Heart left ventricle (tissue), 16 donors: ENCODE data around the gene PATE3. TPM values are rescaled to one million over a fixed set of nuclear protein-coding genes. Genes with fewer than 3 reads are reported as not detected.

ENCODE experiments used
- ATAC-seq, 4 donors: fragments of 200-7000 bp; cut with Tn5 transposase; one replicate each; pipeline ENCODE4 v1.9.1; 2020 to 2022; ENCODE audit warnings: moderate library complexity in 4 of 4, mild to moderate bottlenecking in 3 of 4, moderate number of reproducible peaks in 1 of 4
- DNase-seq, 5 donors: peaks; one replicate each; pipeline ENCODE4 v3.0.0-alpha.2; 2020
- H3K27ac ChIP-seq, 12 donors: fragments of 200-600 bp; sonication (generic) in 4 of 12; one replicate each; pipeline versions ENCODE4 v1.5.0 to v1.8.0; 2016 to 2022; ENCODE audit warnings: mild to moderate bottlenecking in 2 of 12
- H3K27me3 ChIP-seq, 9 donors: fragments of 200-600 bp; sonication (generic) in 2 of 9; one replicate each; pipeline versions ENCODE4 v1.5.1 to v1.8.0; 2016 to 2022; ENCODE audit warnings: mild to moderate bottlenecking in 3 of 9
- H3K36me3 ChIP-seq, 9 donors: fragments of 200-600 bp; sonication (generic) in 2 of 9; one replicate each; pipeline versions ENCODE4 v1.5.0 to v1.8.0; 2018 to 2022; ENCODE audit warnings: mild to moderate bottlenecking in 2 of 9
- H3K4me1 ChIP-seq, 12 donors: fragments of 200-600 bp; sonication (generic) in 4 of 12; one replicate each; pipeline versions ENCODE4 v1.5.0 to v1.8.0; 2016 to 2022; ENCODE audit warnings: mild to moderate bottlenecking in 3 of 12
- H3K4me3 ChIP-seq, 12 donors: fragments of 200-600 bp; sonication (generic) in 4 of 12; one replicate each; pipeline versions ENCODE4 v1.5.0 to v1.8.0; 2017 to 2022; ENCODE audit warnings: mild to moderate bottlenecking in 9 of 12, moderate library complexity in 4 of 12
- H3K9me3 ChIP-seq, 12 donors: fragments of 200-600 bp; sonication (generic) in 4 of 12; one replicate each; pipeline versions ENCODE4 v1.5.0 to v1.8.0; 2016 to 2022; ENCODE audit warnings: mild to moderate bottlenecking in 1 of 12
- POLR2A ChIP-seq, 2 donors: fragments of 450-650 bp; IDR thresholded peaks; one replicate each; pipeline ENCODE4 v1.6.1; 2017; ENCODE audit warnings: antibody characterized with exemption in 2 of 2, mild to moderate bottlenecking in 2 of 2, moderate library complexity in 2 of 2
- WGBS, 4 donors: extraction: QIAGEN DNeasy Blood & Tissue Kit in 2 of 4; methylation state at CpG; one replicate each; pipeline versions ENCODE4 v1.1.5 to v1.1.7; 2013 to 2018; 5-methylcytosine and 5-hydroxymethylcytosine counted together
- intact Hi-C, 10 donors: fragments of 100-400 bp; cut with DNase I; formaldehyde crosslinking; loops; one replicate each; pipeline versions ENCODE4 v1.11.1 to v1.14.2; 2022
- long read RNA-seq, 3 donors: library from polyadenylated mRNA; unstranded; transcript quantifications; one replicate each; pipeline ENCODE4 v2.0.0, GENCODE V29; 2020 to 2021
- polyA plus RNA-seq, 2 donors: library from polyadenylated mRNA; stranded (reverse); fragments of 200-250 nt; gene quantifications; one replicate each; pipeline ENCODE4 v1.2.3, GENCODE V29; 2013
- total RNA-seq, 9 donors: library from RNA; depleted of rRNA in 2 of 9; stranded (reverse); fragments of >200 nt in 2 of 9; fragmentation: NEBNext Ultra II Directional in 3 of 9; extraction: Animal tissue kit (Norgen Biotek cat#: 25700) in 3 of 9; gene quantifications; one replicate each; pipeline versions ENCODE4 v1.1.0 to v1.2.4, GENCODE V29; 2016 to 2023
- TF ChIP-seq, protein P1 (sequence below), 12 donors: fragments of 200-600 bp; sonication (generic) in 4 of 12; IDR thresholded peaks; one replicate each; pipeline versions ENCODE4 v1.5.0 to v1.8.0; 2018 to 2022; ENCODE audit warnings: antibody characterized with exemption in 12 of 12, mild to moderate bottlenecking in 5 of 12
- donor health status: ischemic (EF 13 %, LVEDD 7.1; RV severe dilation, severe dysfunction).
- donor health status: healthy with polysubstance abuse.
- donor health status: DM: no; HTN: yes; CAD: no.
- donor health status: DM: no; HTN: no; CAD: no.
- donor health status: ischemic (EF 25% LVEDD 6.9; RV normal size, moderate dysfunction).
- donor health status: ischemic (EF 25% LVEDD 5.7; RV mildly dilated, moderate dysfunction).
- donor health status: healthy.
- donor health status: DM: yes; HTN: yes; CAD: no.
- donor health status: ischemic (EF 35%, LVEDD 5.7; RV mildly dilated, moderate dysfunction).
- donor health status: nonischemic (EF 11% LVEDD 7.7; RV severe dilation, severe dysfunction).
- donor health status: DM: yes; HTN: yes; CAD: no.
- donor health status: PGD.
- donor health status: ischemic (EF 29% LVEDD 5.4; RV normal size, mild dysfunction).
- donor health status: nonischemic (EF 23%, LVEDD 6.1; RV moderate dilation, normal function).

Gene PATE3, protein sequence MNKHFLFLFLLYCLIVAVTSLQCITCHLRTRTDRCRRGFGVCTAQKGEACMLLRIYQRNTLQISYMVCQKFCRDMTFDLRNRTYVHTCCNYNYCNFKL
- total RNA-seq = not detected
- polyA plus RNA-seq = not detected
- long read RNA-seq, donor 1 = 0 reads
- long read RNA-seq, donor 2 = 0 reads
- long read RNA-seq, donor 3 = 0 reads

DNA sequence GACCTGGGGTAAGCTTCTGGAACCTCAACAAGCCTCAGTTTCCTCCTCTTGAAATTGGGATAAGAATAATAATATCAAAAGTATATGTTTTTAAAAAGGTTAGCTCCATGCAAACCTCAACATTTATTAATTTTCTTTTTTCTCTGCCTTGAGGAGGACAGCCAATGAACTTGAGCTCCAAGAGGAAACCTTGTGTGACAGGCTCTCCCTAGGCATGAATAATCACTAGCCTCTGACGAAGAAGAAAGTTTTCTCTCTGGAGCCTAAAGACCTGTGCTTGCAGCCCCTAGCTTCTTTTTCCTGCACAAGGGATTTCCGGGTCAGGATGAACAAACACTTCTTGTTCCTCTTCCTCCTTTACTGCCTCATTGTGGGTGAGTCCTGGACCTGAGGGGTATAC is at the start of gene PATE3:
Gene PATE3 (plus strand): TSS at position 301 of the 400 bp plus-strand sequence. CDS start 25 bp downstream, at position 326.
- H3K27ac ChIP-seq = no peak within 1 kb of the TSS
- ATAC-seq (no peak), DNase-seq (no peak)
- no peak for TF ChIP-seq POLR2A (IDR thresholded peaks at IDR 0.05)
- TF ChIP-seq, protein P1, sequence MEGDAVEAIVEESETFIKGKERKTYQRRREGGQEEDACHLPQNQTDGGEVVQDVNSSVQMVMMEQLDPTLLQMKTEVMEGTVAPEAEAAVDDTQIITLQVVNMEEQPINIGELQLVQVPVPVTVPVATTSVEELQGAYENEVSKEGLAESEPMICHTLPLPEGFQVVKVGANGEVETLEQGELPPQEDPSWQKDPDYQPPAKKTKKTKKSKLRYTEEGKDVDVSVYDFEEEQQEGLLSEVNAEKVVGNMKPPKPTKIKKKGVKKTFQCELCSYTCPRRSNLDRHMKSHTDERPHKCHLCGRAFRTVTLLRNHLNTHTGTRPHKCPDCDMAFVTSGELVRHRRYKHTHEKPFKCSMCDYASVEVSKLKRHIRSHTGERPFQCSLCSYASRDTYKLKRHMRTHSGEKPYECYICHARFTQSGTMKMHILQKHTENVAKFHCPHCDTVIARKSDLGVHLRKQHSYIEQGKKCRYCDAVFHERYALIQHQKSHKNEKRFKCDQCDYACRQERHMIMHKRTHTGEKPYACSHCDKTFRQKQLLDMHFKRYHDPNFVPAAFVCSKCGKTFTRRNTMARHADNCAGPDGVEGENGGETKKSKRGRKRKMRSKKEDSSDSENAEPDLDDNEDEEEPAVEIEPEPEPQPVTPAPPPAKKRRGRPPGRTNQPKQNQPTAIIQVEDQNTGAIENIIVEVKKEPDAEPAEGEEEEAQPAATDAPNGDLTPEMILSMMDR (IDR thresholded peaks at IDR 0.05) = no peak
- WGBS, 4 donors = 38 to 61% (median 56%) methylated on average over 2 of the region's 2 CpGs
- intact Hi-C loops = no loop called here
- H3K4me1 ChIP-seq = no peaks in the 10 kb centered on the region
- no peaks in the 10 kb centered on the region for H3K27me3 ChIP-seq
- peaks cover 0 to 4% (median 0%) of the 10 kb centered on the region in 12 donors for H3K9me3 ChIP-seq
- no peak within 1 kb of the TSS for H3K4me3 ChIP-seq
- H3K36me3 ChIP-seq = no peaks in the 10 kb centered on the region

DNA sequence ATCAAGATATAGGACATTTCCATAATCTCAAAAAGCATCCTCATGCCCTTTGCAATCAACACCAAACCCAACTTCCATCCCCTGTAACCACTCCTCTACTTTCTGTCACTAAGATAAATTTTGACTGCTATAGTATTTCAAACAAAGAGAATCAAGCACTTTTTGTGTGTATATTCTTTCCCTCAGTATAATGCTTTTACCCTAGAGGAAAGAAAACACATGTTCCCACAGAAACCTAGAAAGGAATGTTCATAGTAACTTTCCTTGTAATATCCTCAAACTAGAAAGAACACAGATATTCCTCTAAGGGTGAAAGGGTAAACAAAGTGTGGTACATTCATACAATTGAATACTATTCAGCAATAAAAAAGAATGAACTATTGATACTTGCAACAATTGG is 47.3 kb upstream of the PATE3 start:
- no peak overlapping the region for H3K4me3 ChIP-seq
- no peak for TF ChIP-seq POLR2A (IDR thresholded peaks at IDR 0.05)
- TF ChIP-seq, protein P1 (IDR thresholded peaks at IDR 0.05) = no peak
- intact Hi-C loops = no loop called here
- no peak for DNase-seq
- H3K36me3 ChIP-seq = no peaks in the 10 kb centered on the region
- H3K27me3 ChIP-seq = peaks cover 0 to 4% (median 0%) of the 10 kb centered on the region in 9 donors
- peaks cover 0 to 30% (median 2%) of the 10 kb centered on the region in 12 donors for H3K9me3 ChIP-seq
- no peak for ATAC-seq
- no peaks in the 10 kb centered on the region for H3K4me1 ChIP-seq
- H3K27ac ChIP-seq = no peak overlapping the region

DNA sequence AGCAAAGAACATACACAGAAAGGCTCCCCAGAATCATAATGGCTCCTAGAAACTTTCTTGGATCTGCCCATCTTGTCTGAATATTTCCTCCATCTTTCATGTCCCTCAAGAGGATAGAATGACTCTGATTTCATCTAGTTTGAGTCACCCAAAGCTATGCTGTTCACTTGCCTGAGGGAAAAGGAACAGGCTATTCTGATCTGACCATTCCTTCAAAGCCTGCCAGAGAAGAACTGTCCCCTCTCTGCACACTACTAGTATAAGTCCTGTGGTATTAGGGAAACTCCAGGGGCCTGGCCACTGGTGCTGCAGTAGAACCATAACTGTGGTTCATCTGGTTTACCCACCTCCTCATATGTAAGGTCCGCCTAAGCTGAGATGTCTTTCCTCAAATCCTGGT is 44.2 kb upstream of the PATE3 start:
- Histone ChIP-seq H3K9me3 (peaks cover 0 to 2% (median 0%) of the 10 kb centered on the region in 12 donors), H3K4me3 (no peak overlapping the region), H3K4me1 (no peaks in the 10 kb centered on the region), H3K27me3 (peaks cover 0 to 9% (median 0%) of the 10 kb centered on the region in 9 donors), H3K36me3 (no peaks in the 10 kb centered on the region), H3K27ac (no peak overlapping the region)
- TF ChIP-seq, protein P1 (IDR thresholded peaks at IDR 0.05) = no peak
- TF ChIP-seq POLR2A (IDR thresholded peaks at IDR 0.05) = no peak
- intact Hi-C loops = no loop called here
- no peak for ATAC-seq
- DNase-seq = no peak
- 78 to 95% (median 85%) methylated on average over 1 of the region's 1 CpG for WGBS, 4 donors

DNA sequence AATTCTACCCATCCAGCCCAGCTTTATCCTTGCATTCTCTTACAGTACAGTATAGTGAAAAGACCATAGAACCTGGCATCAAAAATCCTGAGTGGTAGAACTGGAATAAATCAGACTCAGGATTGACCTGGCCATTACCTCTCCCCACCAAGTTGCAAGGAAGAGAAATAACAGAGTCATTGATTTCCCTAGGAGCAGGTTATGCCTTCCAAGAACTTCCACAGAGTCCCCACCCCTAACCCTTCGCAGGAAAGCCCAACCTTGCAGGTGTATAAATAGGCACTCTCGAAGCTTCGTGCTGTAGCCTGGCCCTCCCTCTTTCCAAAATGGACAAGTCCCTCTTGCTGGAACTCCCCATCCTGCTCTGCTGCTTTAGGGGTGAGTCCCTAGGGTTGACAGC is 41.9 kb upstream of the PATE3 start, which contains the start of gene PATE1:
Gene PATE1 (plus strand): TSS at position 301 of the 400 bp plus-strand sequence. CDS start 26 bp downstream, at position 327.
- TF ChIP-seq, protein P1 (IDR thresholded peaks at IDR 0.05) = no peak
- no peak for TF ChIP-seq POLR2A (IDR thresholded peaks at IDR 0.05)
- intact Hi-C loops = no loop called here

More for the DNA sequence above, 41.9 kb upstream of the PATE3 start, which contains the start of gene PATE1:
- no peaks in the 10 kb centered on the region for H3K36me3 ChIP-seq
- no peaks in the 10 kb centered on the region for H3K9me3 ChIP-seq
- no peak within 1 kb of the TSS for H3K4me3 ChIP-seq
- 61 to 90% (median 74%) methylated on average over 3 of the region's 3 CpGs for WGBS, 4 donors
- peaks cover 0 to 9% (median 0%) of the 10 kb centered on the region in 9 donors for H3K27me3 ChIP-seq
- no peak for ATAC-seq
- no peaks in the 10 kb centered on the region for H3K4me1 ChIP-seq
- no peak for DNase-seq
- H3K27ac ChIP-seq = no peak within 1 kb of the TSS
